OCI-LY1 (cell line): ENCODE data around the gene DMC1.

Experiments
- H2AFZ ChIP-seq: fragments of 200-600 bp; sonication (generic), shearing (Covaris generic); 2 replicates; pipeline ENCODE4 v1.6.0; 2014; ENCODE audit warnings: antibody characterized with exemption, mild to moderate bottlenecking, low read length
- H3F3A ChIP-seq: fragments of 200-600 bp; sonication (generic), shearing (Covaris generic); 2 replicates; pipeline ENCODE4 v1.6.0; 2014; ENCODE audit warnings: mild to moderate bottlenecking, antibody characterized with exemption, low read length, moderate library complexity; ENCODE audit not compliant: insufficient read depth
- H3K27ac ChIP-seq: fragments of 200-600 bp; sonication (generic); 2 replicates; pipeline ENCODE4 v1.5.1; 2014; ENCODE audit warnings: low read length, mixed run types, mild to moderate bottlenecking, low read depth; ENCODE audit not compliant: poor library complexity, severe bottlenecking
- H3K27me3 ChIP-seq: fragments of 200-600 bp; sonication (generic); 2 replicates; pipeline ENCODE4 v1.6.0; 2014; ENCODE audit warnings: antibody characterized with exemption, mild to moderate bottlenecking, low read length, moderate library complexity; ENCODE audit not compliant: insufficient read depth
- H3K36me3 ChIP-seq: fragments of 200-600 bp; sonication (generic); 2 replicates; pipeline ENCODE4 v1.6.1; 2014; ENCODE audit warnings: mild to moderate bottlenecking, antibody characterized with exemption, low read length, moderate library complexity, mixed read lengths; ENCODE audit not compliant: insufficient read depth
- H3K4me1 ChIP-seq: fragments of 200-600 bp; sonication (generic); 2 replicates; pipeline ENCODE4 v1.5.1; 2014; ENCODE audit warnings: mild to moderate bottlenecking, low read length, moderate library complexity; ENCODE audit not compliant: insufficient read depth, severe bottlenecking
- H3K4me2 ChIP-seq: fragments of 200-600 bp; sonication (generic), shearing (Covaris generic); 2 replicates; pipeline ENCODE4 v1.6.1; 2014; ENCODE audit warnings: low read length
- H3K4me3 ChIP-seq: fragments of 200-600 bp; sonication (generic); 2 replicates; pipeline ENCODE4 v1.5.1; 2014; ENCODE audit warnings: low read length, low read depth, mild to moderate bottlenecking, mixed read lengths; ENCODE audit not compliant: poor library complexity, severe bottlenecking
- H3K79me2 ChIP-seq: fragments of 200-600 bp; shearing (Covaris generic); 2 replicates; pipeline ENCODE4 v1.6.1; 2016; ENCODE audit warnings: mixed run types, low read length, mixed read lengths; ENCODE audit not compliant: insufficient read depth
- H3K9ac ChIP-seq: fragments of 200-600 bp; sonication (generic), shearing (Covaris generic); 2 replicates; pipeline ENCODE4 v1.6.1; 2014; ENCODE audit warnings: mild to moderate bottlenecking, low read length, mixed read lengths
- H3K9me2 ChIP-seq: fragments of 200-600 bp; sonication (generic), shearing (Covaris generic); 2 replicates; pipeline ENCODE4 v1.6.1; 2014; ENCODE audit warnings: low read depth, mild to moderate bottlenecking, low read length, mixed read lengths
- H3K9me3 ChIP-seq: fragments of 200-600 bp; shearing (Covaris generic); 2 replicates; pipeline ENCODE4 v1.6.1; 2014; ENCODE audit warnings: low read length, mixed read lengths
- H4K20me1 ChIP-seq: fragments of 200-600 bp; sonication (generic), shearing (Covaris generic); 2 replicates; pipeline ENCODE4 v1.6.0; 2016; ENCODE audit warnings: mild to moderate bottlenecking, low read length; ENCODE audit not compliant: insufficient read depth
- CTCF ChIP-seq: fragments of 200-600 bp; sonication (generic), shearing (Covaris generic); IDR thresholded peaks from 2 replicates; pipeline ENCODE4 v1.5.1; 2017; ENCODE audit warnings: mild to moderate bottlenecking, antibody characterized with exemption, low read length, moderate library complexity, mixed read lengths
- EZH2 ChIP-seq: fragments of 200-600 bp; sonication (generic), shearing (Covaris generic); IDR thresholded peaks from 2 replicates; pipeline ENCODE4 v1.8.0; 2017; ENCODE audit warnings: borderline replicate concordance, mixed run types, mild to moderate bottlenecking, antibody characterized with exemption, low read length, moderate library complexity, mixed read lengths

DMC1 gene

GRCh38 chr22:38523029-38523428 is 47.0 kb downstream of the DMC1 start:
- no peaks in the 10 kb centered on the region for H4K20me1 ChIP-seq
- H3K9ac ChIP-seq = no peak overlapping the region
- H3K27me3 ChIP-seq = 0 out of 2 replicates have a peak, but pooled peaks cover 5% of the 10 kb centered on the region
- no peaks in the 10 kb centered on the region for H3K79me2 ChIP-seq
- no peak overlapping the region for H2AFZ ChIP-seq
- no peaks in the 10 kb centered on the region for H3K36me3 ChIP-seq
- H3K27ac ChIP-seq = no peak overlapping the region
- H3K4me2 ChIP-seq = no peak overlapping the region
- H3K4me1 ChIP-seq = no peaks in the 10 kb centered on the region
- TF ChIP-seq EZH2 (no peak), CTCF (no peak)
- no peaks in the 10 kb centered on the region for H3F3A ChIP-seq
- H3K9me3 ChIP-seq = no peaks in the 10 kb centered on the region
- no peaks in the 10 kb centered on the region for H3K9me2 ChIP-seq
- H3K4me3 ChIP-seq = no peak overlapping the region

GRCh38 chr22:38519453-38520250 is 50.3 kb downstream of the DMC1 start:
- TF ChIP-seq CTCF (no peak), EZH2 (no peak)
- H3K79me2 ChIP-seq = no peaks in the 10 kb centered on the region
- H3F3A ChIP-seq = no peaks in the 10 kb centered on the region
- H3K27me3 ChIP-seq = 0 out of 2 replicates have a peak, but pooled peaks cover 5% of the 10 kb centered on the region
- H3K9me2 ChIP-seq = no peaks in the 10 kb centered on the region
- H3K36me3 ChIP-seq = no peaks in the 10 kb centered on the region
- no peak overlapping the region for H3K9ac ChIP-seq
- H3K27ac ChIP-seq = no peak overlapping the region
- no peak overlapping the region for H3K4me2 ChIP-seq
- H2AFZ ChIP-seq = no peak overlapping the region
- no peaks in the 10 kb centered on the region for H4K20me1 ChIP-seq
- no peaks in the 10 kb centered on the region for H3K9me3 ChIP-seq
- H3K4me3 ChIP-seq = no peak overlapping the region
- H3K4me1 ChIP-seq = no peaks in the 10 kb centered on the region

DNA sequence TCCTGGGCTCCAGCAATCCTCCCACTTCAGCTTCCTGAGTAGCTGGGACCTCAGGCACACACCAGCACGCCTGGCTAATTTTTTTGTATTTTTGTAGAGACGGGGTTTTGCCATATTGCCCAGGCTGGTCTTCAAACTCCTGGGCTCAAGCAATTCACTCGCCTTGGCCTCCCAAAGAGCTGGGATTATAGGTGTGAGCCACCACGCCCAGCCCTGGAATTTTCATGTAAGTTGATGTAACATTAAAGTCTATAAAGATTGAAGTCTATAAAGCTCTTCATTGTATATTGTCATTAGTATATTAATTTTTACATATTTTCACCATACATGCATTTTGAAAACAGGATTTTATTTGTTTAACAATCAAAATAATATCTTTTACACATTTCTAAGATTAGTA is 51.4 kb downstream of the DMC1 start:
- Histone ChIP-seq H3K27ac (no peak overlapping the region), H3K79me2 (no peaks in the 10 kb centered on the region), H4K20me1 (no peaks in the 10 kb centered on the region), H3K4me3 (no peak overlapping the region), H3K36me3 (no peaks in the 10 kb centered on the region), H3K9me3 (no peaks in the 10 kb centered on the region), H3K4me2 (no peak overlapping the region), H3F3A (no peaks in the 10 kb centered on the region), H2AFZ (no peak overlapping the region), H3K9me2 (no peaks in the 10 kb centered on the region), H3K4me1 (no peaks in the 10 kb centered on the region), H3K9ac (no peak overlapping the region), H3K27me3 (0 out of 2 replicates have a peak, but pooled peaks cover 3% of the 10 kb centered on the region)
- no peak for TF ChIP-seq EZH2
- no peak for TF ChIP-seq CTCF
